DOHH2 (cell line): Measurements from ENCODE around the gene LHFPL6.

Source experiments
- CTCF ChIP-seq: fragments of 200-600 bp; sonication (generic); IDR thresholded peaks from one replicate; pipeline ENCODE4 v1.5.1; 2014; ENCODE audit warnings: antibody characterized with exemption, mild to moderate bottlenecking, low read depth, low read length; ENCODE audit not compliant: poor library complexity, severe bottlenecking
- EZH2phosphoT487 ChIP-seq: fragments of 200-600 bp; sonication (generic); IDR thresholded peaks from 2 replicates; pipeline ENCODE4 v1.6.1; 2017; ENCODE audit warnings: borderline replicate concordance, mild to moderate bottlenecking, antibody characterized with exemption, low read length, moderate library complexity, mixed read lengths

- no peak for TF ChIP-seq CTCF
- no peak for TF ChIP-seq EZH2phosphoT487
Measured at GRCh38 chr13:39527961-39528660, 74.9 kb downstream of the LHFPL6 start.
